Posterior vena cava (tissue), 2 donors: ENCODE measurements around the gene MEA1. TPM values are rescaled to one million over a fixed set of nuclear protein-coding genes. Genes with fewer than 3 reads are reported as not detected.
"Not testable (repeated sequence)": the region's sequence is repeated elsewhere in the genome, so short reads cannot be mapped to it uniquely, and the experiment has no call there.

Experiments used
- DNase-seq: peaks from one replicate; pipeline ENCODE4 v3.0.0-alpha.2; 2020; ENCODE audit warnings: low spot score
- intact Hi-C, 2 donors: fragments of 100-400 bp; cut with DNase I; formaldehyde crosslinking; loops; one replicate each; pipeline versions ENCODE4 v1.14.1 to v1.14.2; 2022 to 2023
- total RNA-seq, 2 donors: library from RNA; stranded (reverse); fragmentation: NEBNext Ultra II Directional; extraction: Animal tissue kit (Norgen Biotek cat#: 25700); gene quantifications; one replicate each; pipeline ENCODE4 v1.2.1, GENCODE V29; 2021
- donor health status: DM: yes; HTN: yes; CAD: no.
- donor health status: DM: yes; HTN: yes; CAD: no.

The MEA1 gene
- total RNA-seq, 2 donors from 2014 or later, result 41.8 to 45.9 TPM

- intact Hi-C loops, result no loop called here
- no peak for DNase-seq
Measured at GRCh38 chr6:43016176-43016942, 2.6 kb upstream of the MEA1 start.

- DNase-seq, result no peak
- intact Hi-C loops, result no loop called here
Measured at GRCh38 chr6:43014434-43014909, 726 bp upstream of the MEA1 start.

- intact Hi-C loops, result no loop called here
- no peak for DNase-seq
Measured at GRCh38 chr6:43013097-43013842, 476 bp downstream of the MEA1 start.

GRCh38 chr6:43012364-43012763 is 1.4 kb downstream of the MEA1 start:
- intact Hi-C loops, result no loop called here
- DNase-seq, result no peak

- no peak for DNase-seq
- intact Hi-C loops, result no loop called here
Measured at GRCh38 chr6:43011207-43011606, 2.5 kb downstream of the MEA1 start.

GRCh38 chr6:43009124-43009523 is 4.6 kb downstream of the MEA1 start:
- DNase-seq, result no peak
- intact Hi-C loops, result loop anchor here in 1 of 2 donors (10.0 kb wide), 1 partner anchor 116 kb away; no protein-coding TSS in a partner anchor

- DNase-seq, result no peak
- intact Hi-C loops, result loop anchor here in 1 of 2 donors (10.0 kb wide), 1 partner anchor 118 kb away; no protein-coding TSS in a partner anchor
Measured at GRCh38 chr6:43007126-43007525, 6.6 kb downstream of the MEA1 start.

- intact Hi-C loops, result loop anchor here in 1 of 2 donors (10.0 kb wide), 1 partner anchor 119 kb away; no protein-coding TSS in a partner anchor
- no peak for DNase-seq
Measured at GRCh38 chr6:43006251-43006650, 7.5 kb downstream of the MEA1 start.

GRCh38 chr6:43005844-43006243 is 7.9 kb downstream of the MEA1 start:
- DNase-seq, result no peak
- intact Hi-C loops, result loop anchor here in 1 of 2 donors (10.0 kb wide), 1 partner anchor 119 kb away; no protein-coding TSS in a partner anchor

GRCh38 chr6:43001843-43002242 is 11.9 kb downstream of the MEA1 start:
- intact Hi-C loops, result loop anchor here in 1 of 2 donors (10.0 kb wide), 1 partner anchor 123 kb away; no protein-coding TSS in a partner anchor
- DNase-seq, result no peak

- DNase-seq, intact Hi-C loops: not testable (repeated sequence)
Measured at GRCh38 chr6:42998205-42998604, 15.5 kb downstream of the MEA1 start.

- intact Hi-C loops, result no loop called here
Measured at GRCh38 chr6:42996513-42996912, 17.2 kb downstream of the MEA1 start.

GRCh38 chr6:42993445-42993844 is 20.3 kb downstream of the MEA1 start:
- intact Hi-C loops, result no loop called here
- DNase-seq, result no peak

More at GRCh38 chr6:42996513-42996912, 17.2 kb downstream of the MEA1 start:
- no peak for DNase-seq

- no peak for DNase-seq
- intact Hi-C loops, result no loop called here
Measured at GRCh38 chr6:42989923-42990322, 23.8 kb downstream of the MEA1 start.

- no peak for DNase-seq
- intact Hi-C loops, result no loop called here
Measured at GRCh38 chr6:42988486-42989020, 25.2 kb downstream of the MEA1 start.

- no peak for DNase-seq
- intact Hi-C loops, result no loop called here
Measured at GRCh38 chr6:42987533-42988451, 26.0 kb downstream of the MEA1 start.

- intact Hi-C loops, result no loop called here
- DNase-seq, result no peak
Measured at GRCh38 chr6:42984924-42985475, 28.7 kb downstream of the MEA1 start.
